GM12873 (cell line): ENCODE measurements around the gene IFI27L2.

ENCODE experiments used
- TF ChIP-seq, protein P1 (sequence below): IDR thresholded peaks from 2 replicates; pipeline ENCODE4 v1.5.1; 2012; ENCODE audit warnings: low read depth, mild to moderate bottlenecking, moderate library complexity, low read length, control low read depth; ENCODE audit not compliant: insufficient read depth; ENCODE audit errors: missing control alignments

The IFI27L2 gene

DNA sequence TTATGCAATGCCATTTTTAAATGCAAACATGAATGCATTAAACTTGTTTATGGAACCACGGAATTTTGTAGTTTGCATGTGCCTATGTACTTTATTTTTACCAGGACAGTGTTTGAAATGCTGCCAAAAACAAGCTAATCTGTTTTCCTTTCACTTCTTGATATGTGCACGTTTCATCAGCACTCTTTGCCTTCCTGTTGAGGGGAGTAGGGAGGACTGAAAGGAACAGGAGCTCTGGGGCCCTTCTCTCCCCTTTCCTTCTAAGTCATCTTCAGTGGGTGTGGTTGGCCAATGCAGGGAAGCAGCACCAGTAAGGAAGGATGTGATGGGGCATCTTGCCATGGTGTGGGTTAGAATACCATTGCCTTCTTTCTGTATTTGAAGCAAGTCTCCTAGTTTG lies 32.6 kb upstream of the IFI27L2 start:
- TF ChIP-seq, protein P1, sequence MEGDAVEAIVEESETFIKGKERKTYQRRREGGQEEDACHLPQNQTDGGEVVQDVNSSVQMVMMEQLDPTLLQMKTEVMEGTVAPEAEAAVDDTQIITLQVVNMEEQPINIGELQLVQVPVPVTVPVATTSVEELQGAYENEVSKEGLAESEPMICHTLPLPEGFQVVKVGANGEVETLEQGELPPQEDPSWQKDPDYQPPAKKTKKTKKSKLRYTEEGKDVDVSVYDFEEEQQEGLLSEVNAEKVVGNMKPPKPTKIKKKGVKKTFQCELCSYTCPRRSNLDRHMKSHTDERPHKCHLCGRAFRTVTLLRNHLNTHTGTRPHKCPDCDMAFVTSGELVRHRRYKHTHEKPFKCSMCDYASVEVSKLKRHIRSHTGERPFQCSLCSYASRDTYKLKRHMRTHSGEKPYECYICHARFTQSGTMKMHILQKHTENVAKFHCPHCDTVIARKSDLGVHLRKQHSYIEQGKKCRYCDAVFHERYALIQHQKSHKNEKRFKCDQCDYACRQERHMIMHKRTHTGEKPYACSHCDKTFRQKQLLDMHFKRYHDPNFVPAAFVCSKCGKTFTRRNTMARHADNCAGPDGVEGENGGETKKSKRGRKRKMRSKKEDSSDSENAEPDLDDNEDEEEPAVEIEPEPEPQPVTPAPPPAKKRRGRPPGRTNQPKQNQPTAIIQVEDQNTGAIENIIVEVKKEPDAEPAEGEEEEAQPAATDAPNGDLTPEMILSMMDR = no peak

DNA sequence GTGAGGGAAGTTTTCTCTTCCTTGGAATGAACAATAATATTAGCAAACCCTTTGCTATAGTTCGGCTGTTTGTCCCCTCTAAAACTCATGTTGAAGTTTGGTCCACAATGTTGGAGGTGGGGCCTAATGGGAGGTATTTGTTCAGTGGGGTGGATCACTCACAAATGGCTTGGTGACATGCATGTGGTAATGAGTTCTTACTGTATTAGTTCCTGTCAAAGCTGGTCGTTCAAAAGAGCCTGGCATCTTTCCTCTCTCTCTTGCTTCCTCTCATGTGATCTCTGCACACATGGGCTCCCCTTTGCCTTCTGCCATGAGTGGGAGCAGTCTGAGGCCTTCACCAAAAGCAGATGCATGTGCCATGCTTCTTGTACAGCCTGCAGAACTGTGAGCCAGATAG lies 31.7 kb upstream of the IFI27L2 start:
- TF ChIP-seq, protein P1 = no peak

DNA sequence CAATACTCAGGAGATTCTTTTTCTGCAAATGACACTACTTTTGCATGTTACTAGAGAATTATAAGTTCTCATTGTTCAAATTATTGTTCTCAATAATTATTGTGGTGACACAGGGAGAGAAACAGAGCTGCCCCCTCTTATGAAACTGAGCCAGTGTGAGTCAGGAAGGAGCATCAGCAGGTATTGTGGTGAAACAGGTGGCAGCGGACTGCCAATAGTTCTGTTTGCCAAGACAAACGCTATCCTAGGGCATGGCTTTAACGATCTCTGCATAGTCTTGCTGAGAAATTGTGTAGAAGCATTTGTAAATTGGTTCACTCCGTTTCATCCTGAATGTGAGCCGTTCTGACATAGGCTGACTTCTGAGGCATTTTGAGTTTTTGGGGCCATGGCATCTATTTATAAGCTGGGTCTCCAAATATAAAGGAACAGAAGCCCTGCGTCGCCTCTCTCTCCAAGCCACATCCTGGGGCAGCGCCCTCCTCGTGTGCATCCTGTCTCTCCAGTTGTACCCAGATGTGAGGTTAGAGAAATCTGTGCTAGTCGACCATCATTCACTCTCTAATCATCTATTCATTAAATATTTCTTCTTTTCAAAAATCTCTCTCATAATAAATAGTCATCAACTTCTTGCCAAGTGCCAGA lies 29.0 kb upstream of the IFI27L2 start:
- TF ChIP-seq, protein P1 = no peak

DNA sequence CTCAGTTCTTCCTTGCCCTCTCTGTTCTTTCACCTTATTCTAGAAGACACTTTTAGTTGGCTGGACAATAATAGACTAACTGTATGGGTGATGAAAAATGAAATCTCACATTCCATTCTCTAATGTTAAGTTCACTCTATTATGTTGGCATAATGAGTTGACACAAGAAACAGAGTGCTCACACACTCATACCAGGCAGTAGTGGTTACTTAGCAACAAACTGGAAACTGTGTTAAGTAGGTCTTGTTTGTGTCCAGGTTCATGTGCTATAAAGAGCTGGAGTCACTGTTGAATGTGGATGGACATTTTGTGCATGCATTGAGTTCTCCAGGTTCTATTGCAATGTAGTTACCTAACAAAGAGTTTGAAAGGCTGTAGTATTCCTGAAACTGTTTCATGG lies 27.8 kb upstream of the IFI27L2 start:
- TF ChIP-seq, protein P1 = no peak

DNA sequence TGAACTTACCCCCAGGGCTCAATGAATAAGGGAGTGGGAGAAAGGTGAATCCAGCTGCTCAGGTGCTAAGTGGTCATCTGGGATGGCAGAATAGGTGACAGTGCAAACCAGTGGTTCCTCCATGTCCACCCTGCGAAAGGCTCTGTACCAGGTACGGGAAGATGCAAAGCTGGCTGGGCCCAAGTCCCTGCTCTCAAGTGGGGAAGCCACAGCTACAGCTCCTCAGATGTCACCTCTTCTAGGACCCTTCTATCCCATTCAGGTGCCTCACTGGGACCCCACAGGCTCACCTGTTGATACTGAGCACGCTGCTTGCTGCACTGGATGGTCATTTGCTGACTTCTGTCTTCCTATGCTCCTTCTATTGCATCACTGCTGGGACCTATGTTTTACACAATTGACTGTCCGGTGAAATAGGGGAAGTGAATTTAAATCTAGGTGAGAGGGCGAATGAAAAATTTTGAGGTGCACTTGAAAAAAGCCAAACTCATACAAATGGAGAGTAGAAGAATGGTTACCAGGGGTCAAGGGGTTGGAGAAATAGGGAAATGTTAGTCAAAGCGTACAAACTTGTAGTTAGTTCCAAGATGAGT lies 24.4 kb upstream of the IFI27L2 start:
- TF ChIP-seq, protein P1 = no peak

DNA sequence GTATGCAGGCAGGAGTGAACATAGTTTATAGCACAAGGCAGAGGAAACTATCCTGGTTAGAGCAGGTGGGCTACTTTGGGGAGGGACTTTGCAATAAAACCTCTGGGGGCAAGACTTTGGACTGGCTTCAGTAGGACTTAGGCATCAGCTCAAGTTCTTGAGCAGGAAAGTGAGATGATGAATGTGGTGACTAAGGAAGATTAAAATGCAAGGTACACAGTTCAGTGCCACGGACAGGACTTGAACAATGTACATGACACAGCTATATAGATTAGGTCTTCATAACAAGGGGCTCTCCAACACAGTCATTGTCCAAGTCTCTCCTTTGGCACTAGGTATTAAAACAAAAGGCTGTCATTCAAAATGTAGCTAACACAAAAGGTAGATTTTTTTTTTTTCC lies 23.3 kb upstream of the IFI27L2 start:
- TF ChIP-seq, protein P1 = no peak

DNA sequence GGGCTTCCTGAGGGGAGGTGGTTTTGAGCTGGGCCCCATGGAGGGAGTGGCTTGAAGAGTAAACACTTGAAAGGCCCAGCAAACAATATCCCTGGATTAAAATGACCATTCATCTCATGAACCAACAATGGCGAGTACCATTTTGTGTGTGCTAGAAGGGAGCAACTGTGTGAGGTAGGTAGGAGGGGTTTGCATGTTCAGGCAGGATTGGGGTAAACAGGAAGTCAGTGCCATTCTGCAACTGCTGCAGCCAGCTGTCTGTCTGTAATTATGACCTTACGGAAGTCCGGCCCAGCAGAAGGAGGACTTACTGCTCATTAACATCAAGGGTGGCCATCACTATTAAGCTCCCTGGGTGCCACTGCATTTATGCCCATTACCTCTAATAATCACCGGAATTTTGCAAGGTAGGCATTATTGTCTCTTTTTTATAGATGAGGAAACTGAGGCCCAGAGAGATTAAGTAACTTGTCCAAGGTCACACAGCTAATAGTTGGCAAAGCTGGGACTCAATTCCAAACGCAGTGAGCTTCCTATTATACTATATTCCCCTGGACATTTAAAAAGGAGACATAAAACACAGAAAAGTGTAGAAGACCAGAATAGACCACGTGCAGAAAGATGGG lies 16.6 kb upstream of the IFI27L2 start:
- TF ChIP-seq, protein P1 = no peak
